Esophagus (tissue), 2 donors: Measurements from ENCODE around the gene MNT. TPM values are rescaled to one million over a fixed set of nuclear protein-coding genes. Genes with fewer than 3 reads are reported as not detected.

Experiments used
- H3K27ac ChIP-seq, 2 donors: one replicate each; pipeline ENCODE4 v1.5.1; 2013; ENCODE audit warnings: low read depth in 2 of 2, mild to moderate bottlenecking in 2 of 2, inconsistent platforms in 1 of 2, low read length in 1 of 2, moderate library complexity in 1 of 2
- H3K27me3 ChIP-seq, 2 donors: one replicate each; pipeline ENCODE4 v1.6.1; 2013; ENCODE audit warnings: low read length in 2 of 2, control low read depth in 1 of 2, mild to moderate bottlenecking in 1 of 2; ENCODE audit not compliant: insufficient read depth in 2 of 2, control insufficient read depth in 1 of 2
- H3K36me3 ChIP-seq, 2 donors: one replicate each; pipeline ENCODE4 v1.6.1; 2013; ENCODE audit warnings: low read length in 1 of 2; ENCODE audit not compliant: control insufficient read depth in 2 of 2, insufficient read depth in 2 of 2
- H3K4me1 ChIP-seq, 2 donors: one replicate each; pipeline ENCODE4 v1.6.1; 2013; ENCODE audit warnings: low read length in 1 of 2; ENCODE audit not compliant: control insufficient read depth in 2 of 2, insufficient read depth in 2 of 2
- H3K4me3 ChIP-seq, 2 donors: one replicate each; pipeline ENCODE4 v1.5.1; 2013; ENCODE audit warnings: low read length in 2 of 2, mild to moderate bottlenecking in 2 of 2, low read depth in 1 of 2, moderate library complexity in 1 of 2
- H3K9me3 ChIP-seq, 2 donors: one replicate each; pipeline ENCODE4 v1.6.1; 2013; ENCODE audit warnings: mild to moderate bottlenecking in 2 of 2, low read depth in 1 of 2, low read length in 1 of 2, moderate library complexity in 1 of 2; ENCODE audit not compliant: control insufficient read depth in 2 of 2, insufficient read depth in 1 of 2
- WGBS, 2 donors: extraction: QIAGEN DNeasy Blood & Tissue Kit; methylation state at CpG; one replicate each; pipeline ENCODE4 v1.1.7; 2013; 5-methylcytosine and 5-hydroxymethylcytosine counted together
- polyA plus RNA-seq, 2 donors: library from polyadenylated mRNA; stranded (reverse); fragments of 200-250 nt; gene quantifications; one replicate each; pipeline ENCODE4 v1.2.3, GENCODE V29; 2013
- donor health status: healthy with polysubstance abuse.
- donor health status: Bipolar disorder and iron deficiency.

MNT gene
- polyA plus RNA-seq, 2 donors = 9.9 to 14.6 TPM

DNA sequence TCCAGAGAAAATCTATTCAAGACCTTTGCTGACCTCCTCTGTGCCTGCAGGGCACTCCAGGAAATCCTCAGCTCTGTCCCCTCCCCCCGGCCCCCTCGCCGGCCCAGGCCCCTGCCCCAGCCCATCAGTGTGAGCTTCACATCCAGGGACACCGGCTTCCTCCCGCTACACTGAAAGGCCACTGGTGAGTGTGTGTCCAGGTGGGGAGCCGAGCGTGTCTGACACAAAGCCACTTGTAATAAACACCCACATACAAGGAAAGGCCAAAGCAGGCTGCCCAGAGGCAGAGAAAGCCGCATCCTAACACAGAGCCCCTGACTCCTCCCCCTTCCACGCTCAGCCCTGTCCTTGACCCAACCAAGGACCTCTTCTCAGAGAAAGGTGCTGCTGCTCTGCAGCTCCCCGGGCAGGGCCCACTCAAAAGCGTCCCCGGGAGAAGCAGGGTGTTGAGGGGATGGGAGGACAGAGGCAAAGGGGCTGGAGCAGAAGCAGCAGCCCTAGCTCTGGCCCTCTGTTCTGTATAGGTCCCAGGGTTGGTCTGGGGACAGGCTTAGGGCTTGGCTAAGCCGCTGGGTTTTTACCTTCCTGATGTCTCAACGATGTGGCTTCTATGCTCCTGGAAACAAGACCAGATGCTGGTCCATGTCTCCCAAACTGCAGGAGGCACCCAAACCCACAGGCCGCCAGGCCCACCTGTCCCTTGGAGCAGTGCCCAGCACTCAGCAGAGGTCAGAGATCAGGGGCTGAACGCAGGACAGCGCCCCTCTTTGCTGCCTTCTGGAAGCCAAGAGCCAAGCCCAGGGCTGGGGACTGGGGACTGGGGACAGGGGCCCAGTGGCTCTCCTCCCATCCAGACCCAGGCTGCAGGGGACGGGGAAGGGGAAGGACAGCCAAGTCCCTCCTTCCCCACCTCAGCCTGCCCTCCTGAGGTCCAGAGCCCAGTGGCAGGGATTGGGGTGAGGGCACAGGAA, 15.3 kb downstream of the MNT start:
- Histone ChIP-seq H3K4me1 (peaks cover 3 to 18% of the 10 kb centered on the region in 2 donors), H3K27ac (peak overlapping the region; percentile 63 to 78), H3K9me3 (no peaks in the 10 kb centered on the region), H3K4me3 (no peak overlapping the region), H3K27me3 (no peaks in the 10 kb centered on the region), H3K36me3 (peaks cover 0 to 38% of the 10 kb centered on the region in 2 donors)
- WGBS, 2 donors = 70 to 79% methylated on average over 18 of the region's 18 CpGs

DNA sequence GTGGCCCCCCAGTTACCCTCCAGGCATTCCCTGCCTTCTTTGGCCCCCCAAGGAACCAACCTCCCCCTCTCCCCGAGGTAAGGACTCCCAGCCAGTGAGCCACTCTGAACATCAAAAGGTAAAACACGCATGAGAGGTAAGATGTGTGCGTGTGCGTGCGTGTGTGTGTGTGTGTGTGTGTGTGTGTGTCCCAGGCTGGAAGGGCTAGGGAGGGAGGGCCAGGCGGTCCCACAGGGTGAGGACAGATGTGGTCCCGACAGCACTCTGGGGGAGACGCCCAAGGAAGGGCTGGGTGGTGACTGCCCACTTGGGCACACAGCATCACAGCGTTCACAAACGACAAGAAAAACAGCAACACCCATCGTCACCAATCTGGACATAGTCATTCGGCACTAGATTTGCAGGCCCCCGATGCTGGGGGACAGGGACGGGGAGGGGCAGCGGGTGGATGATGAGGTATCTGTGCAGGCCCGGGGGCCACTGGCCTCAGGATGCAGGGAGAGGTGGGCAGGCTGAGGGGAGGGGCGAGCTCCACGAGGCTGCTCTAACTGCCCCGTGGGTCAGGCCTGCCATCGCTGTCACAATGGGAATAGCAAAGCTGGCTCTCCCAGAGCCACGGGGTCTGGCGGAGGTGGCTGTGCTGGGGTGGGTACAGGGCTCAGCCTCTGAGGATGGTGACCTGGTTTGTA, 16.3 kb downstream of the MNT start:
- no peaks in the 10 kb centered on the region for H3K9me3 ChIP-seq
- no peaks in the 10 kb centered on the region for H3K27me3 ChIP-seq
- H3K27ac ChIP-seq = no peak overlapping the region
- H3K4me3 ChIP-seq = no peak overlapping the region
- H3K36me3 ChIP-seq = peaks cover 2 to 45% of the 10 kb centered on the region in 2 donors
- 77 to 81% methylated on average over 22 of the region's 22 CpGs for WGBS, 2 donors
- peaks cover 3 to 15% of the 10 kb centered on the region in 2 donors for H3K4me1 ChIP-seq

DNA sequence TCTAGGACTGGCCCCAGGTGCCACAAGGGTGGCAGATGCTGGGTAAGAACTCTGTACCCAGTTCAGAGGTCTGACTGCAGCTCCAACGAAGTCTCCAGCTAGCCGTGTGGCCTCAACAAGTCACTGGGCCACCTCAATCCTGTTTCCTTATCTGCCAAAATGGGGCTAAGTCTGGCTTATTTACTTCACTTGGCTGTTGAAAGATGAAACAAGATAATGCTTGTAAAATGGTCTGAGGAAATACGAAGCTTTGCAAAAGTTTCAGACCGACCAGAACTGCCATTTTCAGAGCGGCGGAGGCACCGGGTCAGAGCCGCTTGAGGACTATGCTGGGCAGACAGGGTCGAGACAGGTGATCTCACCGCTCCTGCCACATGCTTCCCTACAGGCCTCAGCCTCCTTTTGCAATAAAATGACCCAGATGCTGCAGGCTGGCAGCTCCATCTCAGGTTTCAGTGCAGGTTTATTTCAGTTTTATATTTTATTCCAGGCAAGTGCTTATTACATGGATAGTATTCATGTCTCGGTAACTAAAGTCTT, 17.2 kb downstream of the MNT start:
- H3K9me3 ChIP-seq = no peaks in the 10 kb centered on the region
- 79 to 88% methylated on average over 11 of the region's 11 CpGs for WGBS, 2 donors
- no peak overlapping the region for H3K4me3 ChIP-seq
- no peak overlapping the region for H3K27ac ChIP-seq
- peaks cover 5 to 47% of the 10 kb centered on the region in 2 donors for H3K36me3 ChIP-seq
- peaks cover 3 to 12% of the 10 kb centered on the region in 2 donors for H3K4me1 ChIP-seq
- H3K27me3 ChIP-seq = no peaks in the 10 kb centered on the region

DNA sequence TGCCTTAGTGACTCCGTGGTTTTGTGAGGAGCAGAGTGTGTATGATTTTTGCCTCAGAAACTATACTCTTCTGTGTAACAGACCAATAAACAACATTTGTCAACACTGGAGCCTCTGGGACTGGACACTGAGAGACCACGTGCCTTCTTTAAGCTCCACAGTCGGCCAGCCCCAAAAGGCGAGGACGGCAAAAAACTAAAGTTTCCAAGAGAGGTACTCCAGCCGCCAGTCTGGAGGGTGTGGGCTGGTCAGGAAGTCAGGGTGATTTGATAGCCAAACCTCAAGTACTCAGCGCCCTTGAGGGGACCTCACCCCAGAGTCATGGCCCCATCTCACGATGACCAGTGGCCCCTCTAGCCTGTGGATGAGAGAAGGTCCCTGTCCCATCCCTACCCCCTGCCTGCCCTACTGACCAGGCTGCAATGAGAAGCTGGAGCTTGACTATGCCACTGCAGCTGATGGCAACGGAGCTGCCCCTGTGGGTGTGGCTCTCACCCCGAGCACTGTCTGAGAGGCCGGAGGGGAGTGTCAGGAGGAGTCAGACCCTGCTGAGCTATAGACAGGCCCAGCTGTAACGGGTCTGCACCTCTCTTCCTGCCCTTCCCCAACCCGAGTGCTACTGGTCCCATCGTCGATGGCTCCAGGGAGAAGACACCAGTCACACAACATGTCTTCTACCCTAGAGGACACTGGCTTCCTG, 19.8 kb downstream of the MNT start:
- H3K4me1 ChIP-seq = peaks cover 3 to 5% of the 10 kb centered on the region in 2 donors

DNA sequence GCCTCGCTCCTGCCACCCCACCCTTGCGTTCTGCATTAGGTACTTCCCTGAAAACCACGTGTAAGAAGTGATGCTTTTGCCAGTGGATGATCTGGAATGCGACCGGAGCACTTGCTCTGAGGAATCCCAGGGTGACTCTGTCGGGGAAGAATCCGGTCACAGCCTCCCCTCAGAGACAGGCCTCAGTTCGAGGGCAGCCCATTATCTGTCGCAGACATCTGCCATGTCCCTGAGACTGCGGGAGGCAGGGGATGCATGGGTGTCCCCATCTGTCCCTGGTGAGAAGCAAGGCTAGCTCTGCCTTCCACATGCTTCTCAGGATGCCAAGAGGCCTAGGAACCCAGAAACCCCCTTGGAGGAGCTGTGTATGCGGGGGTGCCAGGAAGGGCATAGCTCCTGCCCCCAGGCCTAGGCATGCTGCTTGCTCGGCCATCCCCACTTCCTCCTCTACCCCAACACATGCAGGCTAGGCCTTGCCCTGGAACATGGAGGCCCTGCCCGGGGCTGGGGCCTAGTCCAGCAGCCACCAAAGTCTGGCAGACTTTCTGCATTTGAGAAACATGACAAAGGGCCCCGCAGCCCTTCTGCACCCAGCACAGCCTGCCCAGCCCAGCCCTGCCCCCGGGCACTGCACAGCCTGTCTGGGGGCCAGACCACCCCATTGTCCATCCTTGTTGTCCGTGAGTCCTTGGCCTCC, 20.5 kb downstream of the MNT start:
- peaks cover 0 to 2% of the 10 kb centered on the region in 2 donors for H3K4me1 ChIP-seq
- H3K4me3 ChIP-seq = no peak overlapping the region
- H3K9me3 ChIP-seq = no peaks in the 10 kb centered on the region
- H3K36me3 ChIP-seq = peaks cover 9 to 43% of the 10 kb centered on the region in 2 donors
- no peaks in the 10 kb centered on the region for H3K27me3 ChIP-seq
- 69 to 79% methylated on average over 16 of the region's 16 CpGs for WGBS, 2 donors
- H3K27ac ChIP-seq = no peak overlapping the region

More for the DNA sequence above, 19.8 kb downstream of the MNT start:
- no peak overlapping the region for H3K27ac ChIP-seq
- peaks cover 9 to 42% of the 10 kb centered on the region in 2 donors for H3K36me3 ChIP-seq
- no peaks in the 10 kb centered on the region for H3K9me3 ChIP-seq
- H3K4me3 ChIP-seq = no peak overlapping the region
- WGBS, 2 donors = 71 to 75% methylated on average over 15 of the region's 15 CpGs
- no peaks in the 10 kb centered on the region for H3K27me3 ChIP-seq

DNA sequence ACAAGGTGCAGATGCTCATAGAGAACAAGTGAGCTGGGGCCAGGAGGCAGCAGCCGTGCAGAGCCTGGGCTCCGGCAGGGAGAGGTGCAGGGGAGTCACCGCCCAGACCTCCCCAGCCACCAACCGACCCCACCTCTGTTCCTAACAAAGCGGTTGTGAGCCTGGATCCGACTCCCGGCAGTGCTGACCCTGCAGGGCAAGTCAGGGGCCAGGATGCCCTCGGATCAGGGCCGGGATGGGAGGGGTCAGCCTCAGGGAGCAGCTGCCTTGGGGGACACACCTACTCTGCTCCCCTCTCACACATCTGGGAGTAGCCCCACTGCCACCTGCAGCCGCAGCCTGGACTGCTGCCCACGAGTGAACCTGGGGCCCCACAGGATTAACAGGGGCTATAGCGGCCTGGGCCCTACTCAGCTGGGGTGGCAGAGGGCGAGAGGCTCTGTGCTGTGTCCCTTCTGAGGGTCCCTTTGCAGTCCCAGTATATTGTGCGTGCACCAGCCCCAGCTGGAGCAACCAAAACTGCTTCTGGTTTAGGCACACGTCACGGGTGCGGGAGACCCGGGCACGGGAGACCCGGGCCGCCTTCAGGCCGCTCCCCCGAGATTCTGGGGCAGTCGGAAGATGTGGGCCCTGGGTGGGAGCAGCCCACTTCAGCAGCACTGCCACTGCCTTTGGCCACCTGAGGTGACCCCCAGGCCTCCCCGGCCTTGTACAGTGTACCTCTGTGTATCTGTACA, 21.2 kb downstream of the MNT start:
- no peak overlapping the region for H3K4me3 ChIP-seq
- no peak overlapping the region for H3K27ac ChIP-seq
- 86% methylated on average over 25 of the region's 25 CpGs for WGBS, 2 donors
- peaks cover 9 to 39% of the 10 kb centered on the region in 2 donors for H3K36me3 ChIP-seq
- peaks cover 0 to 7% of the 10 kb centered on the region in 2 donors for H3K4me1 ChIP-seq
- H3K9me3 ChIP-seq = no peaks in the 10 kb centered on the region
- H3K27me3 ChIP-seq = no peaks in the 10 kb centered on the region

DNA sequence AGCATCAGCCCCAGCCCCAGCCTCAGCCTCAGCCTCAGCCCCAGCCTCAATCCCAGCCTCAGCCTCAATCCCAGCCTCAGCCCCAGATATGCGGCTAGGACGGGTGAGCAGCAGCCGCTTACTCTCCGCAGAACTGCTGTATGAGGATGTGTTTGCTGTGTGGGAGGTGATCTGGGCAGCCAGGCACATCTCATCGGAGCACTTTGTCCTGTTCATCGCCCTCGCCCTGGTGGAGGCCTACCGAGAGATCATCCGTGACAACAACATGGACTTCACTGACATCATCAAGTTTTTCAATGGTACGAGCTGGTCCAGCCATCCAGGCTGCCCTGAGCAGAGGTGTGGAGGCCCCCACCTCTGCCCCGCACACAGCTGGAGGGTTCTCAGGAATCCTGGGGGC, 22.0 kb downstream of the MNT start:
- H3K27ac ChIP-seq = no peak overlapping the region
- peaks cover 9 to 37% of the 10 kb centered on the region in 2 donors for H3K36me3 ChIP-seq
- H3K4me1 ChIP-seq = peaks cover 0 to 7% of the 10 kb centered on the region in 2 donors
- no peak overlapping the region for H3K4me3 ChIP-seq
- no peaks in the 10 kb centered on the region for H3K9me3 ChIP-seq
- H3K27me3 ChIP-seq = no peaks in the 10 kb centered on the region
- 92 to 94% methylated on average over 11 of the region's 11 CpGs for WGBS, 2 donors

DNA sequence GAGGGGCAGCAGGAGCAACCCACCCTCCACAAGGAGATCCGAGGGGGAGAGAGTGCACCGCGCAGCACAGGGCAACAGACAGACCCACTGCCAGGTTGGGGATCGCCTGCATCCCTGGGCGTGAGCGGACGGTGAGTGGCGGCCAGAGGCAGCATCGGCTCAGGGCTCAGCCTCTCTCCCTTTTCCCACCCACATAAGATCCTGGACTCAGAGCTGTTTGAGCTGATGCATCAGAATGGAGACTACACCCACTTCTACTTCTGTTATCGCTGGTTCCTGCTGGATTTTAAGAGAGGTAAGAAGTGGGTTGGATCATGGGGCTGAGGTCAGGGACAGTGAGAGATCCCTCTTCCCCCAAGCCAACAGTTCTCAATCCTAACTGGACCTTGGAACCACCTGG, 23.2 kb downstream of the MNT start:
- no peaks in the 10 kb centered on the region for H3K9me3 ChIP-seq
- H3K4me3 ChIP-seq = no peak overlapping the region
- H3K27ac ChIP-seq = no peak overlapping the region
- peaks cover 0 to 7% of the 10 kb centered on the region in 2 donors for H3K4me1 ChIP-seq
- no peaks in the 10 kb centered on the region for H3K27me3 ChIP-seq
- WGBS, 2 donors = 93 to 96% methylated on average over 10 of the region's 10 CpGs
- peaks cover 9 to 46% of the 10 kb centered on the region in 2 donors for H3K36me3 ChIP-seq
